Neural cell (in vitro differentiated cells): ENCODE data around the gene IRAK2. TPM values are rescaled to one million over a fixed set of nuclear protein-coding genes. Genes with fewer than 3 reads are reported as not detected.

Source experiments
- H2AFZ ChIP-seq: fragments of 200-600, 300-800 bp; sonication (generic), shearing (Covaris generic); 2 replicates; pipeline ENCODE4 v1.6.0; 2014; ENCODE audit warnings: low read depth, mild to moderate bottlenecking, antibody characterized with exemption, low read length, moderate library complexity
- H3F3A ChIP-seq: fragments of 200-600 bp; shearing (Covaris generic); 2 replicates; pipeline ENCODE4 v1.6.1; 2016; ENCODE audit warnings: mild to moderate bottlenecking, moderate library complexity, mixed read lengths, antibody characterized with exemption, low read length; ENCODE audit not compliant: insufficient read depth, poor library complexity, severe bottlenecking
- H3K27ac ChIP-seq: fragments of 200-600, 300-800 bp; sonication (generic), shearing (Covaris generic); 2 replicates; pipeline ENCODE4 v1.5.1; 2014; ENCODE audit warnings: mild to moderate bottlenecking, low read length, moderate library complexity
- H3K27me3 ChIP-seq: fragments of 300-800, 200-600 bp; sonication (generic), shearing (Covaris generic); 2 replicates; pipeline ENCODE4 v1.6.0; 2014; ENCODE audit warnings: mild to moderate bottlenecking, low read depth, low read length, moderate library complexity; ENCODE audit not compliant: insufficient read depth
- H3K36me3 ChIP-seq: fragments of 300-800, 200-600 bp; sonication (generic), shearing (Covaris generic); 2 replicates; pipeline ENCODE4 v1.5.1; 2014; ENCODE audit warnings: mild to moderate bottlenecking, antibody characterized with exemption, low read length, moderate library complexity; ENCODE audit not compliant: insufficient read depth
- H3K4me2 ChIP-seq: fragments of 300-800, 200-600 bp; sonication (generic), shearing (Covaris generic); 2 replicates; pipeline ENCODE4 v1.6.0; 2014; ENCODE audit warnings: mild to moderate bottlenecking, low read length
- H3K4me3 ChIP-seq: fragments of 300-800, 200-600 bp; sonication (generic), shearing (Covaris generic); 2 replicates; pipeline ENCODE4 v1.5.1; 2014; ENCODE audit warnings: mild to moderate bottlenecking, low read length, moderate library complexity
- H3K79me2 ChIP-seq: fragments of 200-600 bp; shearing (Covaris generic); replicated peaks from 2 replicates; pipeline ENCODE4 v1.6.0; 2014; ENCODE audit warnings: mild to moderate bottlenecking, low read length, moderate library complexity; ENCODE audit not compliant: insufficient read depth
- H3K9ac ChIP-seq: fragments of 300-800, 200-600 bp; sonication (generic), shearing (Covaris generic); 2 replicates; pipeline ENCODE4 v1.6.1; 2016; ENCODE audit warnings: mild to moderate bottlenecking, low read length, mixed read lengths
- H3K9me2 ChIP-seq: fragments of 200-600 bp; shearing (Covaris generic); 2 replicates; pipeline ENCODE4 v1.6.1; 2016; ENCODE audit warnings: mild to moderate bottlenecking, low read length, mixed read lengths; ENCODE audit not compliant: insufficient read depth
- H3K9me3 ChIP-seq: fragments of 200-600, 300-800 bp; sonication (generic), shearing (Covaris generic); 2 replicates; pipeline ENCODE4 v1.6.1; 2016; ENCODE audit warnings: mild to moderate bottlenecking, mixed run types, low read length, moderate library complexity, mixed read lengths
- H4K20me1 ChIP-seq: fragments of 200-600 bp; shearing (Covaris generic); 2 replicates; pipeline ENCODE4 v1.6.1; 2016; ENCODE audit warnings: mild to moderate bottlenecking, mixed run types; ENCODE audit not compliant: insufficient read depth
- EP300 ChIP-seq: fragments of 450-650 bp; conservative IDR thresholded peaks from 2 replicates; pipeline ENCODE4 v1.6.1; 2014; ENCODE audit warnings: antibody characterized with exemption, mild to moderate bottlenecking, moderate library complexity; ENCODE audit not compliant: poor library complexity, severe bottlenecking
- EZH2 ChIP-seq: fragments of 200-600, 300-800 bp; shearing (Covaris generic), sonication (generic); IDR thresholded peaks from 2 replicates; pipeline ENCODE4 v1.6.1; 2014; ENCODE audit warnings: antibody characterized with exemption, low read length, borderline replicate concordance, mild to moderate bottlenecking; ENCODE audit not compliant: insufficient read depth, poor library complexity, severe bottlenecking
- MXI1 ChIP-seq: fragments of 450-650 bp; conservative IDR thresholded peaks from 2 replicates; pipeline ENCODE4 v1.6.1; 2014; ENCODE audit warnings: antibody characterized with exemption, mild to moderate bottlenecking; ENCODE audit not compliant: poor library complexity, severe bottlenecking
- POLR2AphosphoS5 ChIP-seq: IDR thresholded peaks from 2 replicates; pipeline ENCODE4 v1.6.1; 2012
- RAD21 ChIP-seq: fragments of 450-650 bp; conservative IDR thresholded peaks from 2 replicates; pipeline ENCODE4 v1.6.1; 2014; ENCODE audit warnings: antibody characterized with exemption, mild to moderate bottlenecking, moderate library complexity
- SMC3 ChIP-seq: fragments of 450-650 bp; conservative IDR thresholded peaks from 2 replicates; pipeline ENCODE4 v1.6.1; 2014; ENCODE audit warnings: antibody characterized with exemption, mild to moderate bottlenecking, moderate library complexity; ENCODE audit not compliant: poor library complexity
- TAF1 ChIP-seq: IDR thresholded peaks from 2 replicates; pipeline ENCODE4 v1.6.1; 2012; ENCODE audit warnings: low read depth
- polyA plus RNA-seq: library from polyadenylated mRNA; depleted of rRNA; stranded (reverse); fragments of >200 nt; gene quantifications from 2 replicates; pipeline ENCODE4 v1.2.3, GENCODE V29; 2014
- TF ChIP-seq, protein P1 (sequence below): fragments of 450-650 bp; IDR thresholded peaks from 2 replicates; pipeline ENCODE4 v1.5.1; 2014; ENCODE audit warnings: antibody characterized with exemption, mild to moderate bottlenecking, moderate library complexity; ENCODE audit not compliant: poor library complexity, severe bottlenecking
- TF ChIP-seq, protein P2 (sequence below): IDR thresholded peaks from 2 replicates; pipeline ENCODE4 v1.6.1; 2012; ENCODE audit warnings: borderline replicate concordance

The IRAK2 gene
- polyA plus RNA-seq, 1 donor from 2014 or later, result 0.84 TPM

DNA sequence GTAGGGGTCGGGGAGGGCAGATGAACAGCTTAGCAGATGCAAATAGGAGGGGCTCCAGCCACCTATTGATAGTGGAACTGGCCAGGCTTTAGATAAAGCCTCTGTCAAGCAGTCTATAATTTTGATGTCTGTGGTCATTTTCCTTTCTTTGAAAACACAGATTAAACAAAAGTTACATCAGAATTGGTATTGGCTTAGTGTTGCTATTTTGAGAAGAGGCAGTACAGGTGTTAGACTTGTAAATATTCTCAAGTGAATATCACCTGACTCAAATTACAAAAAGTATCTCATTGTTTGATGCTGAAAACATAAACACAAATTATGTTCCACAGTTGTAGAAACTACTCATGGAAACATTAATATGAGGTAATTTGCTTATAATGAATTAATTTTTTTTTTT is 109.9 kb downstream of the IRAK2 start:
- TF ChIP-seq RAD21 (no peak), POLR2AphosphoS5 (no peak), TAF1 (no peak), MXI1 (no peak), EP300 (no peak)
- TF ChIP-seq, protein P1, sequence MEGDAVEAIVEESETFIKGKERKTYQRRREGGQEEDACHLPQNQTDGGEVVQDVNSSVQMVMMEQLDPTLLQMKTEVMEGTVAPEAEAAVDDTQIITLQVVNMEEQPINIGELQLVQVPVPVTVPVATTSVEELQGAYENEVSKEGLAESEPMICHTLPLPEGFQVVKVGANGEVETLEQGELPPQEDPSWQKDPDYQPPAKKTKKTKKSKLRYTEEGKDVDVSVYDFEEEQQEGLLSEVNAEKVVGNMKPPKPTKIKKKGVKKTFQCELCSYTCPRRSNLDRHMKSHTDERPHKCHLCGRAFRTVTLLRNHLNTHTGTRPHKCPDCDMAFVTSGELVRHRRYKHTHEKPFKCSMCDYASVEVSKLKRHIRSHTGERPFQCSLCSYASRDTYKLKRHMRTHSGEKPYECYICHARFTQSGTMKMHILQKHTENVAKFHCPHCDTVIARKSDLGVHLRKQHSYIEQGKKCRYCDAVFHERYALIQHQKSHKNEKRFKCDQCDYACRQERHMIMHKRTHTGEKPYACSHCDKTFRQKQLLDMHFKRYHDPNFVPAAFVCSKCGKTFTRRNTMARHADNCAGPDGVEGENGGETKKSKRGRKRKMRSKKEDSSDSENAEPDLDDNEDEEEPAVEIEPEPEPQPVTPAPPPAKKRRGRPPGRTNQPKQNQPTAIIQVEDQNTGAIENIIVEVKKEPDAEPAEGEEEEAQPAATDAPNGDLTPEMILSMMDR, result no peak
- TF ChIP-seq, protein P2, sequence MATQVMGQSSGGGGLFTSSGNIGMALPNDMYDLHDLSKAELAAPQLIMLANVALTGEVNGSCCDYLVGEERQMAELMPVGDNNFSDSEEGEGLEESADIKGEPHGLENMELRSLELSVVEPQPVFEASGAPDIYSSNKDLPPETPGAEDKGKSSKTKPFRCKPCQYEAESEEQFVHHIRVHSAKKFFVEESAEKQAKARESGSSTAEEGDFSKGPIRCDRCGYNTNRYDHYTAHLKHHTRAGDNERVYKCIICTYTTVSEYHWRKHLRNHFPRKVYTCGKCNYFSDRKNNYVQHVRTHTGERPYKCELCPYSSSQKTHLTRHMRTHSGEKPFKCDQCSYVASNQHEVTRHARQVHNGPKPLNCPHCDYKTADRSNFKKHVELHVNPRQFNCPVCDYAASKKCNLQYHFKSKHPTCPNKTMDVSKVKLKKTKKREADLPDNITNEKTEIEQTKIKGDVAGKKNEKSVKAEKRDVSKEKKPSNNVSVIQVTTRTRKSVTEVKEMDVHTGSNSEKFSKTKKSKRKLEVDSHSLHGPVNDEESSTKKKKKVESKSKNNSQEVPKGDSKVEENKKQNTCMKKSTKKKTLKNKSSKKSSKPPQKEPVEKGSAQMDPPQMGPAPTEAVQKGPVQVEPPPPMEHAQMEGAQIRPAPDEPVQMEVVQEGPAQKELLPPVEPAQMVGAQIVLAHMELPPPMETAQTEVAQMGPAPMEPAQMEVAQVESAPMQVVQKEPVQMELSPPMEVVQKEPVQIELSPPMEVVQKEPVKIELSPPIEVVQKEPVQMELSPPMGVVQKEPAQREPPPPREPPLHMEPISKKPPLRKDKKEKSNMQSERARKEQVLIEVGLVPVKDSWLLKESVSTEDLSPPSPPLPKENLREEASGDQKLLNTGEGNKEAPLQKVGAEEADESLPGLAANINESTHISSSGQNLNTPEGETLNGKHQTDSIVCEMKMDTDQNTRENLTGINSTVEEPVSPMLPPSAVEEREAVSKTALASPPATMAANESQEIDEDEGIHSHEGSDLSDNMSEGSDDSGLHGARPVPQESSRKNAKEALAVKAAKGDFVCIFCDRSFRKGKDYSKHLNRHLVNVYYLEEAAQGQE, result no peak

DNA sequence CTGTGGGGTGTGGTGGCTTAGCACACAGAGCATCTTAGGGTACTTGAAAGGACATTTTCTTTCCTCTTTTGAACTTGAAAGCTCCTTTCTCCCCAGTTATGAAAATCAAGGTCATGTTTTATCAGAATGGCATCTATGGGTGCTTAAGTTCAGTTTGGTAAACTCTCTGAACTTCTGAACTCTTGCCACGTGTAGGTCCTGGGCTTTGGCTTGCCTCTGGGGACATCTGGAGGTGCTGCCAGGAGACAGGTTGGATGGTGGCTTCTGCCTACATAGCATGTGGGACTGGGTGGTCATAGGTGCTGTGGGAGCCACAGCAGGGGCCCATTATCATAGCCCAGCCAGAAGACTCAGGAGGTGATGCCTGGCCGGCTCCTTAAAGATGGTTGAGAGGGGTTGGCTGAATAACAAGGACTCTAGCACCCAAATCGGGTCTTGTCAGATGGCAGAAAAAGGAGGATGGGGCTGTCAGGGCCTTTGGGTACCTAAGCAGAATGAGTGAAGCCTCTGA is 112.5 kb downstream of the IRAK2 start:
- Histone ChIP-seq H3K27ac (no peak overlapping the region), H3K36me3 (no peaks in the 10 kb centered on the region), H3F3A (no peaks in the 10 kb centered on the region), H3K27me3 (no peaks in the 10 kb centered on the region), H3K9me3 (no peaks in the 10 kb centered on the region), H3K9ac (no peak overlapping the region), H3K4me3 (no peak overlapping the region), H4K20me1 (no peaks in the 10 kb centered on the region), H2AFZ (no peak overlapping the region), H3K79me2 (no peaks in the 10 kb centered on the region), H3K9me2 (no peaks in the 10 kb centered on the region), H3K4me2 (no peak overlapping the region)
- no peak for TF ChIP-seq EP300
- TF ChIP-seq POLR2AphosphoS5, result no peak
- TF ChIP-seq EZH2, result no peak
- TF ChIP-seq, protein P1, result no peak
- no peak for TF ChIP-seq TAF1
- TF ChIP-seq, protein P2, result no peak
- TF ChIP-seq MXI1, result no peak
- no peak for TF ChIP-seq SMC3
- no peak for TF ChIP-seq RAD21

More for the DNA sequence above, 109.9 kb downstream of the IRAK2 start:
- H3K4me2 ChIP-seq, result no peak overlapping the region
- H3K27me3 ChIP-seq, result no peaks in the 10 kb centered on the region
- H3K27ac ChIP-seq, result no peak overlapping the region
- no peaks in the 10 kb centered on the region for H4K20me1 ChIP-seq
- H3K79me2 ChIP-seq, result no peaks in the 10 kb centered on the region
- H3F3A ChIP-seq, result no peaks in the 10 kb centered on the region
- H3K9me3 ChIP-seq, result no peaks in the 10 kb centered on the region
- no peaks in the 10 kb centered on the region for H3K9me2 ChIP-seq
- H3K4me3 ChIP-seq, result no peak overlapping the region
- no peak overlapping the region for H2AFZ ChIP-seq
- H3K9ac ChIP-seq, result no peak overlapping the region
- H3K36me3 ChIP-seq, result no peaks in the 10 kb centered on the region
